SK-N-SH (cell line): ENCODE data around the gene FGB.

Experiments used
- FOSL2 ChIP-seq: IDR thresholded peaks from 2 replicates; pipeline ENCODE4 v1.4.0; 2012; ENCODE audit warnings: low read depth, mild to moderate bottlenecking, moderate library complexity, borderline replicate concordance
- GABPA ChIP-seq: IDR thresholded peaks from 2 replicates; pipeline ENCODE4 v1.4.0; 2012; ENCODE audit warnings: low read depth, mild to moderate bottlenecking
- GATA2 ChIP-seq: sonication (generic); formaldehyde crosslinking; IDR thresholded peaks from 2 replicates; pipeline ENCODE4 v1.5.0; 2020; ENCODE audit warnings: mild to moderate bottlenecking, missing genetic modification reagents
- SIN3A ChIP-seq: IDR thresholded peaks from 2 replicates; pipeline ENCODE4 v1.6.1; 2012; ENCODE audit warnings: low read depth, mild to moderate bottlenecking, low read length, moderate library complexity, borderline replicate concordance
- TF ChIP-seq, protein P1 (sequence below): IDR thresholded peaks from 2 replicates; pipeline ENCODE4 v1.4.0; 2012; ENCODE audit warnings: low read depth
- TF ChIP-seq, protein P2 (sequence below): fragments of 200-600 bp; sonication (generic); IDR thresholded peaks from 2 replicates; pipeline ENCODE4 v1.6.1; 2017; ENCODE audit warnings: antibody characterized with exemption, mild to moderate bottlenecking, moderate library complexity

DNA sequence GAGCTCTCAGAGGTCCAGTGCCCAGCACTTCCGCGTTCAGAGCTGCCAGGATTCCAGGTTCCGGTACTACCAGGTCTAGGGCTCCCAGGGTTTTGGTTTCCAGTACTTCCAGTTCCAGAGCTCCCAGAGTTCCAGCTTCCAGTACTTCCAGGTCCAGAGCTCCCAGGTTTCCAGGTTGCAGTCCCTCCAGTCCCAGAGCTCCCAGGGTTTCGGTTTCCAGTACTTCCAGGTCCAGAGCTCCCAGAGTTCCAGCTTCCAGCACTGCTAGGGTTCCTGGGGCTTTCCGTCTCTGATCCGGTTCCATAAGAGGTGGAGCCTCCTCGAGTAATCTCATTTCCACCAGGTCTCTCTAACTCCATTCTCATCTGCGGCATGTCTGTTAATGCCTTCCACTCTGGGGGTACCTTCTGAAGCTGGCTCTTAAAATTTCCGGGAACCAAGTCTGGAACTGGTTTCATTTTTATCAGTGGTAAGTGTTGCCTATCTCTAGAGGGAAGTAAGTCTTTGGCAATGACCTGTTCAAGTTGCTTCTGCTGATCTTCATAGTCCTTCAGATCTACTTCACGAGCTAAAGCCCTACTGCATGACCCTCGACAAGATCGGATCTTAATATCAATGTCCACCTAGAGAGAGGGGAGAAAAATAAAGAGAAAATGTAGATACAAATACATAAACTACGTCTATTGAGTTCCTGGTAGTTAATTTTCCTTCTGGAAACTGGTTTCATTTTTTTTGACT is 23.7 kb downstream of the FGB start:
- TF ChIP-seq, protein P1, sequence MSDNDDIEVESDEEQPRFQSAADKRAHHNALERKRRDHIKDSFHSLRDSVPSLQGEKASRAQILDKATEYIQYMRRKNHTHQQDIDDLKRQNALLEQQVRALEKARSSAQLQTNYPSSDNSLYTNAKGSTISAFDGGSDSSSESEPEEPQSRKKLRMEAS: no peak
- TF ChIP-seq SIN3A (no peak), GATA2 (CRISPR knock-in tag) (no peak), FOSL2 (no peak), GABPA (no peak)
- TF ChIP-seq, protein P2, sequence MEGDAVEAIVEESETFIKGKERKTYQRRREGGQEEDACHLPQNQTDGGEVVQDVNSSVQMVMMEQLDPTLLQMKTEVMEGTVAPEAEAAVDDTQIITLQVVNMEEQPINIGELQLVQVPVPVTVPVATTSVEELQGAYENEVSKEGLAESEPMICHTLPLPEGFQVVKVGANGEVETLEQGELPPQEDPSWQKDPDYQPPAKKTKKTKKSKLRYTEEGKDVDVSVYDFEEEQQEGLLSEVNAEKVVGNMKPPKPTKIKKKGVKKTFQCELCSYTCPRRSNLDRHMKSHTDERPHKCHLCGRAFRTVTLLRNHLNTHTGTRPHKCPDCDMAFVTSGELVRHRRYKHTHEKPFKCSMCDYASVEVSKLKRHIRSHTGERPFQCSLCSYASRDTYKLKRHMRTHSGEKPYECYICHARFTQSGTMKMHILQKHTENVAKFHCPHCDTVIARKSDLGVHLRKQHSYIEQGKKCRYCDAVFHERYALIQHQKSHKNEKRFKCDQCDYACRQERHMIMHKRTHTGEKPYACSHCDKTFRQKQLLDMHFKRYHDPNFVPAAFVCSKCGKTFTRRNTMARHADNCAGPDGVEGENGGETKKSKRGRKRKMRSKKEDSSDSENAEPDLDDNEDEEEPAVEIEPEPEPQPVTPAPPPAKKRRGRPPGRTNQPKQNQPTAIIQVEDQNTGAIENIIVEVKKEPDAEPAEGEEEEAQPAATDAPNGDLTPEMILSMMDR: no peak
